NCI-H1092 (cell line): ENCODE results near the gene MORF4L2.
A peak's percentile ranks its signal among the peaks of the same experiment; 100 is the strongest.

Source experiments
- DNase-seq: peaks from one replicate; lab custom pipeline; 2025; lab: John Stamatoyannopoulos, UW

The MORF4L2 gene

GRCh38 chrX:103631145-103631544, 55.4 kb downstream of the MORF4L2 start:
- DNase-seq = no peak

GRCh38 chrX:103630171-103630511, 56.4 kb downstream of the MORF4L2 start:
- DNase-seq = no peak

- peak; percentile 77 for DNase-seq
These were observed 57.0 kb downstream of the MORF4L2 start for GRCh38 chrX:103629318-103630170.

GRCh38 chrX:103628386-103629317, 57.8 kb downstream of the MORF4L2 start, which contains the start of gene TCEAL1:
Gene TCEAL1, plus strand, starts transcription at chrX:103628975. Its CDS starts 942 bp downstream, at chrX:103629917.
- peak; percentile 50 for DNase-seq

- no peak for DNase-seq
These were observed 59.6 kb downstream of the MORF4L2 start for GRCh38 chrX:103626855-103627254.
